ENCODE measurements around the gene B4GALT3.

B4GALT3 gene

GRCh38 chr1:161128591-161129420 lies 48.5 kb downstream of the B4GALT3 start:
- Mint-ChIP-seq H3K36me3 (peaks cover 29 to 46% of the 10 kb centered on the region in 2 donors), H3K27me3 (no peaks in the 10 kb centered on the region), H3K4me3 (no peak overlapping the region), H3K9me3 (no peaks in the 10 kb centered on the region), H3K4me1 (peaks cover 39 to 64% of the 10 kb centered on the region in 2 donors), H3K27ac (no peak overlapping the region)
- ATAC-seq (replicated peaks) = no peak
- DNase-seq = no peak

- peaks cover 41 to 73% of the 10 kb centered on the region in 2 donors for H3K4me1 Mint-ChIP-seq
- DNase-seq (no peak), ATAC-seq (replicated peaks) (no peak)
- H3K27ac Mint-ChIP-seq = peak overlapping the region; percentile 54
- H3K27me3 Mint-ChIP-seq = no peaks in the 10 kb centered on the region
- H3K4me3 Mint-ChIP-seq = no peak overlapping the region
- peaks cover 38 to 57% of the 10 kb centered on the region in 2 donors for H3K36me3 Mint-ChIP-seq
- H3K9me3 Mint-ChIP-seq = no peaks in the 10 kb centered on the region
These were observed 49.7 kb downstream of the B4GALT3 start for GRCh38 chr1:161127649-161128048.

GRCh38 chr1:161122967-161123366 lies 54.3 kb downstream of the B4GALT3 start:
- Mint-ChIP-seq H3K27me3 (no peaks in the 10 kb centered on the region), H3K4me1 (peaks cover 42 to 74% of the 10 kb centered on the region in 2 donors), H3K36me3 (peaks cover 42 to 74% of the 10 kb centered on the region in 2 donors), H3K27ac (peak overlapping the region; percentile 49), H3K4me3 (no peak overlapping the region), H3K9me3 (no peaks in the 10 kb centered on the region)
- DNase-seq = no peak
- ATAC-seq (replicated peaks) = no peak

GRCh38 chr1:161121834-161122233 lies 55.5 kb downstream of the B4GALT3 start:
- peaks cover 43 to 72% of the 10 kb centered on the region in 2 donors for H3K36me3 Mint-ChIP-seq
- peak; percentile 33 to 36 for ATAC-seq (replicated peaks)

More at GRCh38 chr1:161121834-161122233, 55.5 kb downstream of the B4GALT3 start:
- H3K9me3 Mint-ChIP-seq = no peaks in the 10 kb centered on the region
- no peaks in the 10 kb centered on the region for H3K27me3 Mint-ChIP-seq
- H3K4me3 Mint-ChIP-seq = peak overlapping the region; percentile 48 to 57
- peak overlapping the region; percentile 84 for H3K27ac Mint-ChIP-seq
- peaks cover 39 to 68% of the 10 kb centered on the region in 2 donors for H3K4me1 Mint-ChIP-seq
- no peak for DNase-seq

Data from stimulated activated naive B cell treated with anti-CD40 and anti-IgM and Interleukin-4, amounts not matched to agents 10 μg/mL and 1 μg/mL and 100 μg/mL, for 72 hours (primary cell).